Measurements from ENCODE around the gene JAKMIP3.

Gene JAKMIP3

DNA sequence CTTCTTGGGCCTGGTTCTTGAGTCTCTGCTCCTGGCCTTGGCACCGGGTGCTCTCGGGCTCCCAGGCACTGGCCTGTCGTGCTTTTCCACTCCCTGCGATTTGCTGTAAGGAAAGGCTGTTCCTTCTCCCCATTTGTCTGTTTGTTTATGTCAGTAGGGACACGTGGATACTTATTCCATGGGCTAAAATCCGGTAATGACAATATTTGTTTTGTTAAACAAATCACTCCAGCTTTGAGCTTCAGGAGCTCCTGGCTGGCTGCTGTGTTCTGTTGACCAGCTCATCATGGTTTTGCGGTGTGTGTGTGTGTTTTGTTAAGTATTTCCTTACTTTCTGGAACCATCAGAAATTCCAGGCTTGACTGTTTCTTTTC, 17.5 kb upstream of the JAKMIP3 start:
- ChIA-PET CTCF (interaction anchor here (3.4 kb wide), 1 partner anchor 25 kb away, joined by 11 read pairs; no protein-coding TSS in a partner anchor), POLR2A (interaction anchor here (0.6 kb wide), 1 partner anchor 623 kb away, joined by 5 read pairs; no protein-coding TSS in a partner anchor)
- DNase-seq (ENCODE audit: extremely low spot score), result no peak
- TF ChIP-seq, protein P1, sequence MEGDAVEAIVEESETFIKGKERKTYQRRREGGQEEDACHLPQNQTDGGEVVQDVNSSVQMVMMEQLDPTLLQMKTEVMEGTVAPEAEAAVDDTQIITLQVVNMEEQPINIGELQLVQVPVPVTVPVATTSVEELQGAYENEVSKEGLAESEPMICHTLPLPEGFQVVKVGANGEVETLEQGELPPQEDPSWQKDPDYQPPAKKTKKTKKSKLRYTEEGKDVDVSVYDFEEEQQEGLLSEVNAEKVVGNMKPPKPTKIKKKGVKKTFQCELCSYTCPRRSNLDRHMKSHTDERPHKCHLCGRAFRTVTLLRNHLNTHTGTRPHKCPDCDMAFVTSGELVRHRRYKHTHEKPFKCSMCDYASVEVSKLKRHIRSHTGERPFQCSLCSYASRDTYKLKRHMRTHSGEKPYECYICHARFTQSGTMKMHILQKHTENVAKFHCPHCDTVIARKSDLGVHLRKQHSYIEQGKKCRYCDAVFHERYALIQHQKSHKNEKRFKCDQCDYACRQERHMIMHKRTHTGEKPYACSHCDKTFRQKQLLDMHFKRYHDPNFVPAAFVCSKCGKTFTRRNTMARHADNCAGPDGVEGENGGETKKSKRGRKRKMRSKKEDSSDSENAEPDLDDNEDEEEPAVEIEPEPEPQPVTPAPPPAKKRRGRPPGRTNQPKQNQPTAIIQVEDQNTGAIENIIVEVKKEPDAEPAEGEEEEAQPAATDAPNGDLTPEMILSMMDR (IDR thresholded peaks at IDR 0.05; ENCODE audit: control extremely low read depth, extremely low read depth, low read depth, missing control alignments), result no peak

DNA sequence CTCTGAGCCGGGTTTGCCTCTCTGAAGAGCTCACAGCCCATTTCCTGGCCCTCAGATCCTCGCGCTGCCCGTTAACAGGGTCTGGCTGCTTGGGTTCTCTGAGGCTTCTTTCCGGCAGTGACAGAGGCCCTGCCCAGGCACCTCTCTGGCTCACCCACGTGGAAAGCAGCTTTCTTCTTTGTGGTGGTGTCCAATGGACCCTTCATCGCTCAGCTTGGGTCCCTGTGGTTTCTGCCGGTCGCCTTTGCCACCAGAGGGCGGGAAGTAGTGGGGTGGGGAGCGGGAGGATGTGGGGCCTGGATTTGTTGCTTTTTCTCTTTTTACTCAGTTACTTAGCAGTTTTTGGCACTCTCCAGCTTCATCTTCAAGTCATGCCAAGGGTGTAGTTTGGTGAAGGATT, 15.6 kb upstream of the JAKMIP3 start:
- ChIA-PET POLR2A (no interaction called here), CTCF (interaction anchor here (0.8 to 1.1 kb wide), 2 partner anchors 10 to 11 kb away, joined by 3 read pairs; no protein-coding TSS in a partner anchor)
- DNase-seq (ENCODE audit: extremely low spot score), result no peak
- TF ChIP-seq, protein P1 (IDR thresholded peaks at IDR 0.05; ENCODE audit: control extremely low read depth, extremely low read depth, low read depth, missing control alignments), result no peak

DNA sequence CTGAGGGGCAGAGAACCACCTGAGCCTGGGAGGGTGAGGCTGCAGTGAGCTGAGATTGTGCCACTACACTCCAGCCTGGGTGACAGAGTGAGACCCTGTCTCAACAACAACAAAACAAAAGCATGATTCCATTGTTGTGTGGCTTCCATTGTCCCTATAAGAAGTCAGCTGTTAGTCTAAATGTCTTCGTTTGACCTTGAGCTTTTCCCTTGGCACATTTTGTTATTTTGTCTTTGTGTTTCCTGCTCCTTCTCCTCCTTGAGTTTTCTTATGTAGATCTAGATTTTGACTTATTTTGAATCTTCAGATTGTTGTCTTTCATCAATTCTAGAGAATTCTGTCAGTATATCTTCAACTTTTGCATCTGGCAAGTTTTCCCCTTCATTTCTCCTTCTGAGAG, 13.6 kb upstream of the JAKMIP3 start:
- no peak for DNase-seq (ENCODE audit: extremely low spot score)
- CTCF ChIA-PET, result no interaction called here
- POLR2A ChIA-PET, result no interaction called here
- TF ChIP-seq, protein P1 (IDR thresholded peaks at IDR 0.05; ENCODE audit: control extremely low read depth, extremely low read depth, low read depth, missing control alignments), result no peak

DNA sequence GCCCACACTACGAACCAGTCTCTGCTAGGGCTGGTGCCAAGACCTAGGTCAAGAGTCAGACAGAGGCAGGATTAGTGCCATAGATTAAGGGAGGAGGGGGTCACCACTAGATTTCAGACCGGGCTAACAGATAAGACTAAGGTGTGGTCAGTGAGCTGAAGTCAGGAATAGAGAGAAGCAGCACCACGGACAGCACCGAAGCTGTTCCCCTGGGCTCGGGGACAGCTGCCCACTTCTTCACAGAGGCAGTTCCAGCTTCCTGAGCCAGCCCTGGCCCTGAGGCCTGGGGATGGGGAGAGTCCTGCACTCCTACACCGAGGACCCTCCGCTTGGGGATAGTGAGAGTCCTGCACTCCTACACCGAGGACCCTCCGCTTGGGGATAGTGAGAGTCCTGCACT, 11.2 kb upstream of the JAKMIP3 start:
- CTCF ChIA-PET, result interaction anchor here (1.7 kb wide), 1 partner anchor 34 kb away, joined by 4 read pairs; no protein-coding TSS in a partner anchor
- DNase-seq (ENCODE audit: extremely low spot score), result no peak
- TF ChIP-seq, protein P1 (IDR thresholded peaks at IDR 0.05; ENCODE audit: control extremely low read depth, extremely low read depth, low read depth, missing control alignments), result no peak
- POLR2A ChIA-PET, result no interaction called here

DNA sequence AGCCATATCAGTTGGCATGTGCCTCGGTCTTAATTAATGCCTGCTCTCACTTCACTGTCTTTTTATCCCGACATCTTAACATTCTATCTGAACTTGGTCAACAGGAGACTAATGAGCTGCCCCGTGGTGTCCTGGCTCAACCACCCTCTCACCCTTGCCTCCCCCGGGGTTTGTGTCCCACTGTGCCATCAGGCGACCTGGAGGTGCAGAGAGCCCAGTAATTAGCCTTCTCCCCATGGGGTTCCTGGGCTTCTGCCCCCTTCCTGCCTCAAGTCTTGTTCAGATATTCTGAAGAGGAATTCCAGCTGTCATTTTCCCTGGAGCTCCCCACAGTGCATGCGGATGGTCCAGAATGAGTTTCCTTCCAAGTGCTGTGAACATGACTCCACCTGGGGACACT, 10.1 kb upstream of the JAKMIP3 start:
- TF ChIP-seq, protein P1 (IDR thresholded peaks at IDR 0.05; ENCODE audit: control extremely low read depth, extremely low read depth, low read depth, missing control alignments), result no peak
- CTCF ChIA-PET, result no interaction called here
- POLR2A ChIA-PET, result no interaction called here
- no peak for DNase-seq (ENCODE audit: extremely low spot score)

DNA sequence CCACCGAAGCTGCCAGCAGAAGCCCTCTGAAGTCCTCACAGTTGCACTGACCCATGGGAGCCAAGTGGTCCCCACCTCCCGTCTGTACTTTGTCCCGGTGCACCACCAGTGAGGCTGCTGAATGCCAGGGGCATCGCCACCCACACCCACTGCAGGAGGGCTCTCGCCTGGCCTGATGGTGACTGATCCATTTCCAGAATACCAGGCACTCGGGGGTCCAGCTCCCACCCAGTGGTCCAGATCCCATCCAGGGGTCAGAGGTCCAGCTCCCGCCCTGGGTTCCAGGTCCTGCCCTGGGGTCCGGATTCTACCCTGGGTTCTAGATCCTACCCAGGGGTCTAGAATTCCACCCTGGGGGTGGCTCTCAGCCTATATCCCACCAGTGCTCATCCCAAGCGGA, 9.1 kb upstream of the JAKMIP3 start:
- ChIA-PET CTCF (no interaction called here), POLR2A (no interaction called here)
- TF ChIP-seq, protein P1 (IDR thresholded peaks at IDR 0.05; ENCODE audit: control extremely low read depth, extremely low read depth, low read depth, missing control alignments), result no peak
- no peak for DNase-seq (ENCODE audit: extremely low spot score)

DNA sequence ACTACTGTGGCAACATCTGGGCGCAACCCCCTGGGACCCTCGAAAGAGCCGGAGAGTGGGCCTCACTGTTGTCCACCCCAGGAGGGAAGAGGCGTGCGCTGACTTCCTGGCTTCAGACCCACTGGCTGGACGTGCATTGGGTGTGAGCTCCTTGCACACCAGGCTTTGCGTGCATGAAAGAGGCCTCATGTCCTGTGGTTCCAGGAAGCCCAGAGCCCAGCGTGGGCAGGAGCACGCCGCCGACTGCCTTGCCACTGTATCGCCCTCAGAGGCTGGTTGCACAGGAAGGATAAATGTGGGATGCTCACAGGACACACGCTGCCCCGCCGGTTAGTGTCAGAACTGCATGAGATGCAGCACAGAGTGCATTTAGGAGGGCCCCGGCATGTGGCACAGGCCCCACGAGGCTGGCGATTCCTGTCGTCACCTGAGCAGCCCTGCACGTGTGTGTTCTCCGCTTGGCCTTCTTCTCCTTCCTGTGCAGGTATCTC, 8.5 kb upstream of the JAKMIP3 start:
- TF ChIP-seq, protein P1 (IDR thresholded peaks at IDR 0.05; ENCODE audit: control extremely low read depth, extremely low read depth, low read depth, missing control alignments), result no peak
- ChIA-PET CTCF (no interaction called here), POLR2A (no interaction called here)
- no peak for DNase-seq (ENCODE audit: extremely low spot score)

All from GM10248 (cell line).